Activated effector memory CD4-positive, alpha-beta T cell treated with Interleukin-2 at 50 U/mL for 16 hours (primary cell): Measurements from ENCODE around the gene SYN1.
A peak's percentile ranks its signal among the peaks of the same experiment; 100 is the strongest.
"Not testable (repeated sequence)": the region's sequence is repeated elsewhere in the genome, so short reads cannot be mapped to it uniquely, and the experiment has no call there.

ENCODE experiments used
- DNase-seq: peaks from one replicate; pipeline ENCODE4 v3.0.0-alpha.2; 2020

The SYN1 gene

DNA sequence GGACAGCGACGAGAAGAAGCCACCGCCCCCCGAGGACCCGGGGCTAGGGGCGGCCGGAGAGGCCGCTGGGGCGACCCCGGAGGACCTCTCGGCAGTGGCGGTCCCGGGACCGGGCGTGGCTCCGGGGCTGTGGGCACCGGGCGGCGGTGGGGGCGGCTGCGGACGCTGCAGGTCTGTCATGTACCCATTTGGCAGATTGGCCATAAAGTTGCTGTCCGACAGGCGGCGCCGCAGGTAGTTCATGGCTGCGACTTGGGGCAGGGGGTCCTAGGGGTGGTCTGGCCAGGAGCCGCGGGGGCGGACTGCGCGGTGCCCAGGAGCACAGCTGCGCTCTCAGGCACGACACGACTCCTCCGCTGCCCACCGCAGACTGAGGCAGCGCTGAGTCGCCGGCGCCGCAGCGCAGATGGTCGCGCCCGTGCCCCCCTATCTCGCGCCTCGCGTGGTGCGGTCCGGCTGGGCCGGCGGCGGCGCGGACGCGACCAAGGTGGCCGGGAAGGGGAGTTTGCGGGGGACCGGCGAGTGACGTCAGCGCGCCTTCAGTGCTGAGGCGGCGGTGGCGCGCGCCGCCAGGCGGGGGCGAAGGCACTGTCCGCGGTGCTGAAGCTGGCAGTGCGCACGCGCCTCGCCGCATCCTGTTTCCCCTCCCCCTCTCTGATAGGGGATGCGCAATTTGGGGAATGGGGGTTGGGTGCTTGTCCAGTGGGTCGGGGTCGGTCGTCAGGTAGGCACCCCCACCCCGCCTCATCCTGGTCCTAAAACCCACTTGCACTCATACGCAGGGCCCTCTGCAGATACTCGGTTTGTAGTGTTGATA, at the start of gene SYN1:
Gene SYN1 (minus strand): TSS at position 372 of the 817 bp plus-strand sequence. CDS start 129 bp downstream, at position 243.
- DNase-seq = peak; percentile 70

GRCh38 chrX:47665797-47666196, 46.1 kb upstream of the SYN1 start:
- not testable (repeated sequence) for DNase-seq

DNA sequence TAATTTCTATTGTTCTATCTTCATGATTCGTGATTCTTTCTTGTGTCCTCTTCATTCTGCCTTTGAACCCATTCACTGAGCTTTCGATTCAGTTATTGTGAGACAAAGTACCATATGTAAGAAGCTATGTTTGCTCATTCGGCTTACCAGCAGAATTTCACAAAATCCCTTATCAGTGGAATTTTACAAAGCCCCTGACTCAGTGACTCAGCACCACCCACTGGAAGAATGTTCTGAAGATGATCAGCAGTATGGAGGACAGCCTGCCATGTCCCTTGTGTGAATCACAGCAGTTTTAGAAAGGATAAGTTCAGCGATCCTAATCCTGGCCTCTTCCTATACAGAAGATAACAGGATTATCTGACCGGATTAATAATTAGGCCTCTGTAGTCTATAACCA, 45.1 kb upstream of the SYN1 start:
- DNase-seq = no peak

- DNase-seq = no peak
Observed at GRCh38 chrX:47662144-47662657, 42.5 kb upstream of the SYN1 start.

DNA sequence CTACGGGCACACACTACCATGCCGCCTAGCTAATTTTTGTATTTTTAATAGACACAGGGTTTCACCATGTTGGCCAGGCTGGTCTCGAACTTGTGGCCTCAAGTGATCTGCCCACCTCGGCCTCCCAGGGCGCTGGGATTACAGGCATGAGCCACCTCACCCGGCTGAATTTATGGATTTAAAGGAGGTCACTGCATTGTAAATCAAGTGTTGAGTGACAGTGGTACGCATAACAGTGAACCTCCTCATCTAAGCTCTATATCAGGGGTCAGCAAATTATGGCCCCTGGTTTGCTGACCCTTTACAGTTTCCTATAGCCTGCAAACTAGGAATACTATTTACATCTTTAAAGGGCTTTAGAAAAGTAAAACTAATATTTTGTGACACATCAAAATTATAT, 41.9 kb upstream of the SYN1 start:
- DNase-seq = no peak

DNA sequence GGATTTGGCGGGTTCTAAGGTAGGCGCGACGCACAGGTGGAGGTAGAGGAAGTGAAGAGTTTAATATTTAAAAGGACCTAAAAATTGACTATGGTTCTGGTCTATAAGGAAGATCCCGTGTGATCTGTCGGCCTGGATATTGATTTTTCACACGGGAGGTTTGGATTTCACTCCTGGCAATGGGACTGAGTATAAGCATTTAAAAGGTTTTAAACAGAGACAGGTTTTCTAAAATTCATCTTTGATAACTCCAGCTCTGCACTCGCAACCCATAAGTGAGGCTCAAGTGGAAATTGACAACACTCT, 39.7 kb upstream of the SYN1 start:
- DNase-seq = no peak

- DNase-seq = peak; percentile 85
Observed at GRCh38 chrX:47658684-47659420, 39.2 kb upstream of the SYN1 start, which contains the start of gene UXT. TSS of gene UXT (minus strand) at chrX:47659180. CDS start at chrX:47658927, 253 bp downstream.

- DNase-seq = no peak
Observed at GRCh38 chrX:47658301-47658683, 38.6 kb upstream of the SYN1 start.

DNA sequence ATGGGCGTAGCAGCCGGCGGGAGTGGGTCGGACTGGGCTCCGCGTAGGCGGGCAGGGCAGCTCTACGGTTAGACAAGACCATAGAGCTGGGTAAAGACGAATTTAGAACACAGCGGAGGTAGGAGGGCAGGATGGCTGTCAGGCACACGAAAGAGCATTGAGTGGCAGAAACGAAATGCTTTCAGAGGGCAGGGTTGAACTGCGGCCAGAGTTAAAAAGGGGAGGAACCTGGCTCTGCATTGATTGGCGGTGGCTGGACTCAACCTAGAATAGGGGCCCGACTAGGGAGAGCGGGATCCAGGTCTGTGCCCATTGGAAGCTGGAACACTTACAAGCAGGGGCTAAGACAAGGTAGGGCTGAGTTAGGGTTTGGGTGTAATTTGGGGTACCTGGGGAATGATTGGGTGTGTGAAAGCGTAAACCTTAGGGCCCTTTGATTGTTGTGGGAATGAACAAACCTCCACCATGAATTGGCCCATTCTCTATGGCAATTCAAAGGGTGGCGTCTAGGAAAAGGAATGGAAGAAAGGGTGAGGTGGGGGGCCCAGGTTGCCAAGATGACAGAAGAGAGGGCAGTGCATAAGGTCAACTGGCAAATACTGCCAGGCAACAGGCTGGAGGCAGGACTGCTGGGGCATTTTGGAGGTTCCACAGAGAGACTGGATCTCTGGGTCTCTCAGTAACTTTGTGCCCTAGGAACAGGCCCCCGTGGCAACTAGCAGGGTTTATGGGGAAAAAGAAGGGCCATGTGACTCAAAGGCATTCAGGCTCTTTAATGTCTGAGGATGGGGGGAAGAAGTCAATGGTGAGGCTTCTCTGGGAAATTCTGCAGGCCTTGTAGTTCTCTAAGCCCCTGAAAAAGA, 31.6 kb upstream of the SYN1 start:
- DNase-seq = no peak

DNA sequence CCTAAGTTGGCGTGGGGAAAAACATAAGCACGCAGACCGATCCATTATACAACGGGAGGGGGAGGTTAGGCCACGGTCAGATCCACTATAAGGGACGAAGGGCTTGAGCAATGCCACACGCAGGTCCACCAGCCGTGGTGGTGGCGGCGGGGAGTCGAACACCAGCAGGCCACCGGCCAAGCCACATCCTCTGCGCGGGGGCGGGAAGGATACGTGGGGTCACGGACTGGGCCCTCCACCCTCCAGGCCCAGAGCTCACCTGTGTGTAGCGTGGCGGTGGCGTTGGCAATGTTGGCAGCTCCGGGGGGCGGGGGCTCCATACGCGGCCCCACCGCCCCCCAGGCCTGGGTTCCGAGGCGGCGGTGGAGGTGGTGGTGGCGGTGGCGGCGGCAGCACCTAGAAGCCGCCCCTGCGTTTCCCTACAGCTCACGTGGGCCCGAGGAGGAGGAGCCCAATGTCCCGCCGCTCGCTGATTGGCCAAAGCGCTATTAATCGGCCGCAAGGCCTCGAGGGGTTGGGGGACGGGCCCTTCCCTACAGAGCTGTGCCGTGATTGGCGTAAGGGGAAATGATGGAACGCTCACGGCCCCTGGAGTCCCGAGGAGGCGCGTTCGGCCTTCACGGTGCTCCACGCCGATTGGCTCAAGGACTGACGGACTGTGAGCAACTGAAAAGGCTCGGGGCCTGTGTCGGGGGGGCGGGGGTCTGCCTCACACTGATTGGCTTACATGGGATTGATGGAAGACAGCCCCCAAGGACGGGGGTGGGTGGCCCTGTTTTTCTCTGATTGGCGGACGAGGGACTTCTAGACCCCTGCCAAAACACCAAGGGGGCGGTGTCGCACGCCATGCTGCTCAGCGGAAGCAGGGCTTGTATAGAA, 30.7 kb upstream of the SYN1 start, which contains the start of gene ELK1:
Gene ELK1 (minus strand): TSS at position 400 of the 879 bp plus-strand sequence. CDS start 9,122 bp downstream, outside the sequence.
- peak; percentile 81 for DNase-seq

GRCh38 chrX:47649781-47650163, 30.1 kb upstream of the SYN1 start:
- DNase-seq = no peak

DNA sequence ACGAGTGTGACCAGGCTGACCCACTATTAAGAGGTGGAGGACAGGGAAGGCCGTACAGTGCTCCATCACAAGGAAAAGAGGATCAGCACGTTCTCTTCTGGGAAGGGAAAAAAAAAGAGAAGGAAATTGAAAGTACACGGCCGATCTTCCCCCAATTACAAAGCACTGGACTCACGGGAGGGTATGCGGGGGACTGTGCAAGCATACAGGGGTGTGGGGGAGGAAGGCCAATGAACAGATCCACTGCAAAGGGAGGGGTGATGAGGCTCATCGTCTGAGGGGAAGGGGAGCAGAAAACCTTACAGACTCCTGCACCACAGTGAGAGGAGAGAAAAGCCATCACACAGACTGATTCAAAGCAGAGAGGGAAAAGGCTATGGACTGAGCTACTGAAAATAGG, 29.6 kb upstream of the SYN1 start:
- DNase-seq = no peak

GRCh38 chrX:47648376-47648775, 28.7 kb upstream of the SYN1 start:
- DNase-seq = no peak

GRCh38 chrX:47646636-47647035, 27.0 kb upstream of the SYN1 start:
- no peak for DNase-seq

DNA sequence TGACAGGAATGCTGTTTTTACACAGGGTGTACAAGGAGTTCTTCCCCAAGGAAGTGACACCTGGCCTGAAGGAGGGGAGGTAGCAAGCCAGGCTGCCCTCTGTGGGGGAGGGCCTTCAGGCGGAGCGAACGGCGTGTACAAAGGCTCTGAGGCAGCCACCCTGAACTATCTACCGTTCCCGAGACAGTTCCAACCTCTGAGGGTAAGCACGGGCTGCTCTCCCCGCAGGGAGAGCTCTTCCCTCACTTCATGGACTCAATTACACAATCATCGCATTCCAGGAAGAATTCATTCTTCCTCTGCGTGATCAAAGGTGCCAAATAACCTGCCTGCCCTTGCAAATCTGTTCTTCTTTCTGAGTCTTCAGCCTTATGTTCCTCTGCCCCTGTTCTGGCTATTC, 25.9 kb upstream of the SYN1 start:
- no peak for DNase-seq

- DNase-seq = no peak
Observed at GRCh38 chrX:47644557-47645091, 25.0 kb upstream of the SYN1 start.

GRCh38 chrX:47643926-47644325, 24.3 kb upstream of the SYN1 start:
- DNase-seq = no peak

DNA sequence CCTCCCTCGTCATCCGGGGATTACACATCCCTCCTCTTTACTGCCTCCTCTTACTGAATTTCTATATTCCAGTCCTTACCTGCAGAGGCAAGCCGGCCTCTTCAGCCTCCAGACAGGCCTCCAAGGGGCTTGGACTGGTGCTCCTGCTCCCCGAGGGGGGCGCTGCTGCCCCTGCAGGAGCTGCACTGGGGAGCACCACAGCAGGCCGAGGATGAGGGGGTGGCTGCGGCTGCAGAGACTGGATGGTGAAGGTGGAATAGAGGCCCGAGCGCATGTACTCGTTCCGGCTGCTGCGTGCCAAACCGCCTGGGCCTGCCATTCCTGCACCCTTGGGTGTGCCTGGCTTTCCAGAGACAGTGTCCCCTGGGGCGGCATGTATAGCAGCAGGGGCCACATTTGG, 19.2 kb upstream of the SYN1 start:
- no peak for DNase-seq

DNA sequence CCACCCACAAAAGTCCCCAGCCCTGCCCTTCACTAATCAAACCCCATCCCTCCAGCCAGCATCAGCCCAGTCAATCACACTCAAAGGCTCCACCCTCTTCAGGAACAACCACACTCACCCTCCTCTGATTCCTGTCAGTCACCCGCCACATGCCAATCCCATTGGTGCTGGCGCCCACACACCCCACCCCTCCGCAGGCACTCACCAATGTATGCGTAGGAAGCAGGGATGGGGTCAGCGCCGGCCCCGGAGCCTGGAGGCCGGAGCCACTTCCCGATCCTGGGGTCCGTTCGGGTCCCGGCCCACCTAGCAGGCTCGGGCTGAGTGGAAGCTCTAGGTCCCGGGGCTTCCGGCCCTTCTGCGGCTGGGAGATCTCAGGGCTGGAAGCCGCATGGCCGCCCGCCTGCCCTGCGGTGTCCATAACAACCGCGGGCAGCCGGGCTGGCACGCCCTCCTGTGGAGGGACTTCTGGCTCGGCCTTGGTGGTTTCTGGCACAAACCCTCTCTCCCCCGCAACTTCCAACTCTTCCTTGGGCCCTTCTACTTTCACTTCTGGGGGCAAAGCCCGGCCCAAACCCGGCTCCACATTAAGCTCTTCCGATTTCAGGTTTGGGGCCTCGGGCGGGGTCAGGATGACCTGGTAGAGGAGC, 18.0 kb upstream of the SYN1 start:
- DNase-seq = no peak

- DNase-seq = no peak
Observed at GRCh38 chrX:47634871-47635575, 15.4 kb upstream of the SYN1 start.
